DOHH2 (cell line): ENCODE measurements around the gene TAF11.

Experiments
- H3F3A ChIP-seq: fragments of 200-600 bp; sonication (generic), shearing (Covaris generic); 2 replicates; pipeline ENCODE4 v1.6.0; 2016; ENCODE audit warnings: antibody characterized with exemption, mild to moderate bottlenecking; ENCODE audit not compliant: control insufficient read depth, insufficient read depth
- H3K27ac ChIP-seq: fragments of 200-600 bp; sonication (generic); 2 replicates; pipeline ENCODE4 v1.5.1; 2014; ENCODE audit warnings: low read depth, mild to moderate bottlenecking, low read length, moderate library complexity
- H3K27me3 ChIP-seq: fragments of 200-600 bp; sonication (generic); 2 replicates; pipeline ENCODE4 v1.6.1; 2014; ENCODE audit warnings: mild to moderate bottlenecking, low read length, mixed read lengths; ENCODE audit not compliant: control insufficient read depth
- H3K36me3 ChIP-seq: fragments of 200-600 bp; sonication (generic); 2 replicates; pipeline ENCODE4 v1.6.1; 2014; ENCODE audit warnings: mild to moderate bottlenecking, low read length, moderate library complexity, mixed read lengths; ENCODE audit not compliant: control insufficient read depth
- H3K4me1 ChIP-seq: fragments of 200-600 bp; sonication (generic); 2 replicates; pipeline ENCODE4 v1.6.1; 2014; ENCODE audit warnings: mild to moderate bottlenecking, low read length, mixed read lengths; ENCODE audit not compliant: control insufficient read depth
- H3K4me2 ChIP-seq: fragments of 200-600 bp; sonication (generic); 2 replicates; pipeline ENCODE4 v1.6.0; 2014; ENCODE audit warnings: mild to moderate bottlenecking, low read length, moderate library complexity
- H3K4me3 ChIP-seq: fragments of 200-600 bp; sonication (generic); 2 replicates; pipeline ENCODE4 v1.5.1; 2014; ENCODE audit warnings: mild to moderate bottlenecking, low read length, mixed read lengths
- H3K79me2 ChIP-seq: fragments of 200-600 bp; sonication (generic); 2 replicates; pipeline ENCODE4 v1.6.1; 2014; ENCODE audit warnings: mild to moderate bottlenecking, low read length, mixed read lengths; ENCODE audit not compliant: control insufficient read depth
- H3K9me2 ChIP-seq: fragments of 200-600 bp; sonication (generic); replicated peaks from 2 replicates; pipeline ENCODE4 v1.6.1; 2014; ENCODE audit warnings: mild to moderate bottlenecking, low read length, mixed read lengths; ENCODE audit not compliant: control insufficient read depth
- H3K9me3 ChIP-seq: fragments of 200-600 bp; sonication (generic); 2 replicates; pipeline ENCODE4 v1.6.1; 2014; ENCODE audit warnings: antibody characterized with exemption, low read length, mixed read lengths; ENCODE audit not compliant: control insufficient read depth, insufficient read depth
- H4K20me1 ChIP-seq: fragments of 200-600 bp; sonication (generic); 2 replicates; pipeline ENCODE4 v1.6.0; 2014; ENCODE audit warnings: low read depth, mild to moderate bottlenecking, antibody characterized with exemption, low read length, moderate library complexity; ENCODE audit not compliant: control insufficient read depth, insufficient read depth
- CTCF ChIP-seq: fragments of 200-600 bp; sonication (generic); IDR thresholded peaks from one replicate; pipeline ENCODE4 v1.5.1; 2014; ENCODE audit warnings: antibody characterized with exemption, mild to moderate bottlenecking, low read depth, low read length; ENCODE audit not compliant: poor library complexity, severe bottlenecking
- EZH2phosphoT487 ChIP-seq: fragments of 200-600 bp; sonication (generic); IDR thresholded peaks from 2 replicates; pipeline ENCODE4 v1.6.1; 2017; ENCODE audit warnings: borderline replicate concordance, mild to moderate bottlenecking, antibody characterized with exemption, low read length, moderate library complexity, mixed read lengths

The TAF11 gene

GRCh38 chr6:34894693-34895092 is 6.9 kb upstream of the TAF11 start:
- no peak for TF ChIP-seq CTCF
- TF ChIP-seq EZH2phosphoT487: no peak
- H3K27me3 ChIP-seq: no peaks in the 10 kb centered on the region
- no peaks in the 10 kb centered on the region for H3K9me2 ChIP-seq
- no peaks in the 10 kb centered on the region for H3K36me3 ChIP-seq
- peaks cover 32% of the 10 kb centered on the region for H3K79me2 ChIP-seq
- H3K27ac ChIP-seq: no peak overlapping the region
- no peak overlapping the region for H3K4me3 ChIP-seq
- H3F3A ChIP-seq: no peaks in the 10 kb centered on the region
- H4K20me1 ChIP-seq: no peaks in the 10 kb centered on the region
- H3K4me2 ChIP-seq: no peak overlapping the region
- H3K4me1 ChIP-seq: peaks cover 20% of the 10 kb centered on the region
- H3K9me3 ChIP-seq: no peaks in the 10 kb centered on the region

GRCh38 chr6:34891296-34891695 is 3.5 kb upstream of the TAF11 start:
- H3K79me2 ChIP-seq: peaks cover 44% of the 10 kb centered on the region
- peaks cover 29% of the 10 kb centered on the region for H3K4me1 ChIP-seq
- no peaks in the 10 kb centered on the region for H3K9me2 ChIP-seq
- H3K4me2 ChIP-seq: peak overlapping the region; percentile 63; the same call in 1 of the 2 replicates
- H3K27ac ChIP-seq: no peak overlapping the region
- H3K27me3 ChIP-seq: no peaks in the 10 kb centered on the region
- 0 out of 2 replicates have a peak, but pooled peaks cover 3% of the 10 kb centered on the region for H3F3A ChIP-seq
- no peaks in the 10 kb centered on the region for H3K9me3 ChIP-seq
- H3K4me3 ChIP-seq: no peak overlapping the region
- no peaks in the 10 kb centered on the region for H4K20me1 ChIP-seq
- TF ChIP-seq EZH2phosphoT487: no peak
- TF ChIP-seq CTCF: no peak
- H3K36me3 ChIP-seq: peaks cover 6% of the 10 kb centered on the region

- peaks cover 29% of the 10 kb centered on the region for H3K4me1 ChIP-seq
- H3F3A ChIP-seq: 0 out of 2 replicates have a peak, but pooled peaks cover 3% of the 10 kb centered on the region
- H3K9me3 ChIP-seq: no peaks in the 10 kb centered on the region
- H3K9me2 ChIP-seq: no peaks in the 10 kb centered on the region
- TF ChIP-seq CTCF (no peak), EZH2phosphoT487 (no peak)
- H4K20me1 ChIP-seq: no peaks in the 10 kb centered on the region
- H3K79me2 ChIP-seq: peaks cover 48% of the 10 kb centered on the region
- H3K4me2 ChIP-seq: peak overlapping the region; percentile 63
- H3K4me3 ChIP-seq: peak overlapping the region; percentile 100
- H3K36me3 ChIP-seq: peaks cover 9% of the 10 kb centered on the region
- H3K27me3 ChIP-seq: no peaks in the 10 kb centered on the region
- no peak overlapping the region for H3K27ac ChIP-seq
Measured at GRCh38 chr6:34890533-34890925, 2.7 kb upstream of the TAF11 start.
